ENCODE data around the gene UNKL.

GRCh38 chr16:1377406-1378010 is 37.0 kb downstream of the UNKL start:
- TF ChIP-seq CTCF (conservative IDR thresholded peaks at IDR 0.05; ENCODE audit: low read depth, low read length) (no peak), EZH2 (IDR thresholded peaks at IDR 0.05; ENCODE audit: low read length, unreplicated experiment) (no peak), EZH2phosphoT487 (IDR thresholded peaks at IDR 0.05; ENCODE audit: borderline replicate concordance, low read length) (no peak)
